ENCODE measurements around the gene NDUFA6.
A peak's percentile ranks its signal among the peaks of the same experiment; 100 is the strongest.
"Not testable (repeated sequence)": the region's sequence is repeated elsewhere in the genome, so short reads cannot be mapped to it uniquely, and the experiment has no call there.

NDUFA6 gene

GRCh38 chr22:42090596-42091454 is at the start of gene NDUFA6:
Gene NDUFA6, minus strand, starts transcription at chr22:42090772. Its CDS starts 28 bp downstream, at chr22:42090744.
- peak; percentile 96 for DNase-seq (ENCODE audit: low read depth)

- DNase-seq (ENCODE audit: low read depth): not testable (repeated sequence)
These were observed 49.6 kb upstream of the NDUFA6 start for GRCh38 chr22:42140153-42140552.

- not testable (repeated sequence) for DNase-seq (ENCODE audit: low read depth)
These were observed 48.9 kb upstream of the NDUFA6 start for GRCh38 chr22:42139508-42139907.

- no peak for DNase-seq (ENCODE audit: low read depth)
These were observed 48.4 kb upstream of the NDUFA6 start for GRCh38 chr22:42138972-42139371.

GRCh38 chr22:42138122-42138770 is 47.7 kb upstream of the NDUFA6 start:
- DNase-seq (ENCODE audit: low read depth): no peak

GRCh38 chr22:42135688-42136087 is 45.1 kb upstream of the NDUFA6 start:
- DNase-seq (ENCODE audit: low read depth): not testable (repeated sequence)

- DNase-seq (ENCODE audit: low read depth): no peak
These were observed 43.8 kb upstream of the NDUFA6 start for GRCh38 chr22:42134100-42135020.

- no peak for DNase-seq (ENCODE audit: low read depth)
These were observed 41.9 kb upstream of the NDUFA6 start for GRCh38 chr22:42132457-42132856.

- no peak for DNase-seq (ENCODE audit: low read depth)
These were observed 41.0 kb upstream of the NDUFA6 start for GRCh38 chr22:42131562-42131961.

- DNase-seq (ENCODE audit: low read depth): not testable (repeated sequence)
These were observed 40.3 kb upstream of the NDUFA6 start, which contains the start of gene CYP2D6 for GRCh38 chr22:42130639-42131431. Gene CYP2D6, minus strand, starts transcription at chr22:42130810. Its CDS starts 19 bp downstream, at chr22:42130791.

GRCh38 chr22:42130182-42130581 is 39.6 kb upstream of the NDUFA6 start:
- DNase-seq (ENCODE audit: low read depth): not testable (repeated sequence)

GRCh38 chr22:42128776-42129694 is 38.5 kb upstream of the NDUFA6 start:
- not testable (repeated sequence) for DNase-seq (ENCODE audit: low read depth)

GRCh38 chr22:42128007-42128406 is 37.4 kb upstream of the NDUFA6 start:
- not testable (repeated sequence) for DNase-seq (ENCODE audit: low read depth)

- no peak for DNase-seq (ENCODE audit: low read depth)
These were observed 37.0 kb upstream of the NDUFA6 start for GRCh38 chr22:42127606-42128005.

GRCh38 chr22:42123529-42123928 is 33.0 kb upstream of the NDUFA6 start:
- DNase-seq (ENCODE audit: low read depth): not testable (repeated sequence)

GRCh38 chr22:42120231-42121021 is 29.9 kb upstream of the NDUFA6 start:
- DNase-seq (ENCODE audit: low read depth): not testable (repeated sequence)

GRCh38 chr22:42116848-42117424 is 26.4 kb upstream of the NDUFA6 start:
- DNase-seq (ENCODE audit: low read depth): no peak

- DNase-seq (ENCODE audit: low read depth): not testable (repeated sequence)
These were observed 24.9 kb upstream of the NDUFA6 start for GRCh38 chr22:42115420-42115830.

GRCh38 chr22:42114721-42115120 is 24.1 kb upstream of the NDUFA6 start:
- no peak for DNase-seq (ENCODE audit: low read depth)

All from stimulated activated CD8-positive, alpha-beta memory T cell treated with anti-CD3 and anti-CD28 coated beads, Interleukin-12 subunit alpha, Interleukin-12 subunit beta, amount 100 ng/mL, for 1 hour (primary cell).